ENCODE results near the gene DOK5.

DOK5 gene

DNA sequence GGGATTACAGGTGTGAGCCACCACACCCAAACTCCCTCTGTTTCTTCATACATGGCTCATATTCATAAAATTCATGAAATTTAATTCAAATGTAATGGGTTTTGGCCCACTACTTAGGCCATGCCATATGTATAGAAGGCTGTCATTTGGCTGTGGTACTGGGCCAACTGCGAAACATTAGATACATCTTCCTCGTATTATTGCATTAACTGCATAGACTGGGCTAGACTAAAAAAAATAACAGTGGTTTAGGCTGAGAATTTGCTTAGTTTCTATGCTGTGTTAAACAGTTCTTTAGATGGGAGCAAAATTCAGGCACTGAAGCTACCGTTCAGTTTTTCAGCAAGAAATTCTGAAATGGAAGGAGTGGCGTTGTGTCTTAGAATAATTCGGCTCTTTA is 133.6 kb downstream of the DOK5 start:
- no peaks in the 10 kb centered on the region for H3K9me3 ChIP-seq (ENCODE audit: control insufficient read depth, low read length)
- H3K9ac ChIP-seq (ENCODE audit: low read length), result no peak overlapping the region
- no peaks in the 10 kb centered on the region for H3K27me3 ChIP-seq (ENCODE audit: control insufficient read depth, insufficient read depth, low read length)
- no peak overlapping the region for H3K4me3 ChIP-seq (ENCODE audit: low read length)
- no peaks in the 10 kb centered on the region for H3K4me1 ChIP-seq (ENCODE audit: control insufficient read depth, insufficient read depth, low read length)
- no peaks in the 10 kb centered on the region for H3K36me3 ChIP-seq (ENCODE audit: control insufficient read depth, insufficient read depth, low read length)

DNA sequence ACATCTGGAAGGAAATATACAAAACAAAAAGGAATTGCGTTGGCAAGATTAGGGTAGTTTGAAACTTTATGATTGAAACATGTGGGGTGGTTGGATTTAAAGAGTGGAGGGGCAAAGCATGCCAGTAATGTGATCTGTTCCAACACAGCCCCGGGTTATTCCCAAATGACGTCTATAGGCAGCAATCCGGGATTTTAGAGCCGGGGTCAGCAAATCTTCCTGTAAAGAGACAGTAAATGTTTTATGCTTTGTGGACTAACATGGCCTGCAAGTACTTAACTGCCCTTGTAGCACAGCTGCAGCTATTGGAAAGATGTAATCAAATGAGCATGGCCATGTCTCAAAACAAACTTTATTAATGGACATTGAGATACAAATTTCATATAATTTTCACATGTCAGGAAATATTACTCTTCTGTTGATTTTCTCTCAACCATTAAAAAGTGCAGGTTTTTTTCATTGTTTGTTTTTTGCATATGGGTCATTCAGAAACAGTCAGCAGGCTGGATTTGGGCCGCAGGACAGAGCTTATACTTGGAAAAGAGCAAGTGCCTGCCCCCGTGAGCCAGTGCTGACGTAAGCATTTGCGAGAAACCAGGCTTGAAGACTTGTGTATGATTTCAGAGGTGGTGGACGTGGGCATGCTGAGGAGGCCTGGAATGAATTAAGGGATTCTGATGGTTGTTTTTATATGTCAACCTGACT is 136.5 kb downstream of the DOK5 start:
- H3K27me3 ChIP-seq (ENCODE audit: control insufficient read depth, insufficient read depth, low read length), result no peaks in the 10 kb centered on the region
- no peak overlapping the region for H3K9ac ChIP-seq (ENCODE audit: low read length)
- H3K4me1 ChIP-seq (ENCODE audit: control insufficient read depth, insufficient read depth, low read length), result no peaks in the 10 kb centered on the region
- no peaks in the 10 kb centered on the region for H3K9me3 ChIP-seq (ENCODE audit: control insufficient read depth, low read length)
- no peak overlapping the region for H3K4me3 ChIP-seq (ENCODE audit: low read length)
- H3K36me3 ChIP-seq (ENCODE audit: control insufficient read depth, insufficient read depth, low read length), result no peaks in the 10 kb centered on the region

DNA sequence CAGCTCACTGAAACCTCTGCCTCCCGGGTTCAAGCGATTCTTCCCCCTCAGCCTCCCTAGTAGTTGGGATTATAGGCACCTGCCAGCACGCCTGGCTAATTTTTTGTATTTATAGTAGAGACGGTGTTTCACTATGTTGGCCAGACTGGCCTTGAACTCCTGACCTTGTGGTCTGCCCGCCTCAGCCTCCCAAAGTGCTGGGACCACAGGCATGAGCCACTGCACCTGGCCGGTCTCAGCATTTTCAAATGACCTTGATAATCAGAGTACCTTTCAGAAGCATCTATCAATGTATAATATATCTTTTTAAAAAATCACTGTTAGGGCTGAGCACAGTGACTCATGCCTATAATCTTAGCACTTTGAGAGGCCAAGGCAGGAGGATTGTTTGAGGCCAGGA is 143.0 kb downstream of the DOK5 start:
- H3K9ac ChIP-seq (ENCODE audit: low read length), result no peak overlapping the region
- H3K9me3 ChIP-seq (ENCODE audit: control insufficient read depth, low read length), result no peaks in the 10 kb centered on the region
- H3K36me3 ChIP-seq (ENCODE audit: control insufficient read depth, insufficient read depth, low read length), result no peaks in the 10 kb centered on the region
- H3K27me3 ChIP-seq (ENCODE audit: control insufficient read depth, insufficient read depth, low read length), result no peaks in the 10 kb centered on the region
- H3K4me1 ChIP-seq (ENCODE audit: control insufficient read depth, insufficient read depth, low read length), result no peaks in the 10 kb centered on the region
- H3K4me3 ChIP-seq (ENCODE audit: low read length), result no peak overlapping the region

DNA sequence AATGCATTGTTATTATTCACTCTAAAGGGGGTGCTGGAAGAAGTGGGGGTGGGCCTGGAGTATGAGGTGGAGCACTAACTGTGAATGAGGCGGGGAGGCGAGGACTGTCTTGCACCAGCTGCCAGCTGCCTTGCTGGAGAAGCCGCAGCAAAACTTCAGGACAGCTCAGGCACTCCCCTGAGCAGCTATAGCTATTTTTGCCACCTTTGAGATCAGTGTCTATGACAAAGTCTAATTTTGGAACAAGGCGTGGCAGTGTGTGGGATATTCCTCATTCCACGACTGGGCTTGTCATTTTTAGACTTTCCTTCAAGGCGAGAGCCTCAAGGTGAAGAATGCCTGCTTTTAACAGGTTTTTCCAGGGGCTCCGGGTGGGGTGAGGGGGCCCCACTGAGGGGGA is 143.8 kb downstream of the DOK5 start:
- no peaks in the 10 kb centered on the region for H3K27me3 ChIP-seq (ENCODE audit: control insufficient read depth, insufficient read depth, low read length)
- H3K9me3 ChIP-seq (ENCODE audit: control insufficient read depth, low read length), result no peaks in the 10 kb centered on the region
- no peak overlapping the region for H3K4me3 ChIP-seq (ENCODE audit: low read length)
- H3K9ac ChIP-seq (ENCODE audit: low read length), result no peak overlapping the region
- no peaks in the 10 kb centered on the region for H3K36me3 ChIP-seq (ENCODE audit: control insufficient read depth, insufficient read depth, low read length)
- no peaks in the 10 kb centered on the region for H3K4me1 ChIP-seq (ENCODE audit: control insufficient read depth, insufficient read depth, low read length)

DNA sequence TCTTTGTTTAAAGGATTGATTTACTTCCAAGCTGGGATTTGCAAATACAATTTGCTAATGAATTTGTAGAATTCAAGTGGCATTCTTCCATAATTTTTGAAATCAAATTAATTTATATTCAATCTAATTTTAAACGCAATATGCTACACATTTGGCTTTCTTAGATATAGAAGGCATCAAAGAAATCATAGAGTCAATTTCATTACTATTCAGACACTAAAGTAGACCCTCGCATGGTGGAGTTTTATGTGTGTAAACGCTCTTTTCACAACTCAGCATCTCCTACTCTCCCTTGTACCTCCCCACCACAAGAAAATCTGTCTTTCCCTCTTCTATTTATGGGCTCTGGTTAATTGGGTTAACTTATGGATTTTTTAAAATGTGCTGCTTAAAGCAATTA is 144.3 kb downstream of the DOK5 start:
- Histone ChIP-seq H3K36me3 (ENCODE audit: control insufficient read depth, insufficient read depth, low read length) (no peaks in the 10 kb centered on the region), H3K27me3 (ENCODE audit: control insufficient read depth, insufficient read depth, low read length) (no peaks in the 10 kb centered on the region), H3K4me3 (ENCODE audit: low read length) (no peak overlapping the region), H3K9me3 (ENCODE audit: control insufficient read depth, low read length) (no peaks in the 10 kb centered on the region), H3K4me1 (ENCODE audit: control insufficient read depth, insufficient read depth, low read length) (no peaks in the 10 kb centered on the region), H3K9ac (ENCODE audit: low read length) (no peak overlapping the region)

DNA sequence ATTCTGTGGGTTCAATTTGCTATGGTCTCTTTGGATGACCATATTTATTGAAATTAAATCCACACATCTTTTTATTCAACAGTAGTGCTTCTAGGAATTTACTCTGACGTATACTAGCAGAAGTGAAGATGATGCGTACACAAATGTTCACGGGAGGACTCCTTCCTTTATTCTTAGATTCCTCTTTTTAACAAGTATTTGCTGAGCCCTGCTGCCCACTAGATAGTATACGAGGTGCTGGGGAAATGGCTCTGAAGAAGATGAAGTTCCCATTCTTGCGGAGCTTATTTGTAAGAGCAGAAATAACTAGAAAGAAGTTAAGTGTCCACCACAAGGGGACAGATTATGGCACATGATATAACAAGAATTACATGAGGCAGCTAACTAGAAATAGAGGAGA is 145.2 kb downstream of the DOK5 start:
- Histone ChIP-seq H3K36me3 (ENCODE audit: control insufficient read depth, insufficient read depth, low read length) (no peaks in the 10 kb centered on the region), H3K4me3 (ENCODE audit: low read length) (no peak overlapping the region), H3K9me3 (ENCODE audit: control insufficient read depth, low read length) (no peaks in the 10 kb centered on the region), H3K4me1 (ENCODE audit: control insufficient read depth, insufficient read depth, low read length) (no peaks in the 10 kb centered on the region), H3K9ac (ENCODE audit: low read length) (no peak overlapping the region), H3K27me3 (ENCODE audit: control insufficient read depth, insufficient read depth, low read length) (no peaks in the 10 kb centered on the region)

DNA sequence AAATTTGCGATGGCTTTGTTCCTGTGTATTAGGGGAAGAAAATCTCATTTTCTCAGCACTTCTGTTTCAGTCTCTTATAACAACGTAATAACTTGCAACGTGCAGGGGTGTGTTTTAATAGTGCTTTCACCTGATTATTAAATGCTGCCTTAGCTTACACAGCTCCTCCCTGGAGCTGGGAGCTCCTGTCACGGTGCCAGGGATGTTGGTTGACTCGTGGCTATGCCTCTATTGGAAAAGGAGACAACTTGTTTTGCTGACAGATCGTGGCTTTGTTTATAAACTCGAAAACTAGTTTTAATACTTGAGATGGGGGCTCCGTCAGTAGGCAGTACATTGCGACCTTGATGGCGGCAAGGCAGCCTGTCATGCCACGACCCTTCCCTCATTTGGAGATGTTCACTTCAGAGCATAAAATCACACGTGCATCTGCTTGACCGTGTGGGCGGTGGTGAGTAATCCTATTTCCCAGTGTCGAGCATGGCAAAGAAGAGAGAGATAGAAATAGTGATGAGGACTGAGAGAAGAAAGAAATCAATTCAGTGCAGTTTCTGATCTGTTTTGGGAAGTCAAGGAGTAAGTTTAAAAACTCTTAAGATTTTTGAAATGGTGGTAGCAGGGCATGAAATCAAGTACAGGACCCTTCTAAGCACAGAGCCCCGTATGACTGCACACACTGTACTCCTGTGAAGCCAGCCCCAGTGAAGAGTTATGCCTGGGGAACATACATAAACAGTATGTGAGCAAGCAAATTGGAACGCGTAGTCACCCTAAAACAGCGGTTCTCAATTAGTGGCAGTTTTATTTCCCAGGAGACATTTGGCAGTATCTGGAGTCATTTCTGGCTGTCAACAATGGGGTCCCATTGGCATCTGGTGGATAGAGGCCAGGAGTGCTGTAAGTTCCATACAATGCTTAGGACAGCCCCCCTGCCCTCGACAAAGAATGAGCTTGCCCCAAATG is 147.2 kb downstream of the DOK5 start:
- Histone ChIP-seq H3K9me3 (ENCODE audit: control insufficient read depth, low read length) (no peaks in the 10 kb centered on the region), H3K27me3 (ENCODE audit: control insufficient read depth, insufficient read depth, low read length) (no peaks in the 10 kb centered on the region), H3K36me3 (ENCODE audit: control insufficient read depth, insufficient read depth, low read length) (no peaks in the 10 kb centered on the region), H3K4me1 (ENCODE audit: control insufficient read depth, insufficient read depth, low read length) (no peaks in the 10 kb centered on the region), H3K4me3 (ENCODE audit: low read length) (no peak overlapping the region), H3K9ac (ENCODE audit: low read length) (no peak overlapping the region)

DNA sequence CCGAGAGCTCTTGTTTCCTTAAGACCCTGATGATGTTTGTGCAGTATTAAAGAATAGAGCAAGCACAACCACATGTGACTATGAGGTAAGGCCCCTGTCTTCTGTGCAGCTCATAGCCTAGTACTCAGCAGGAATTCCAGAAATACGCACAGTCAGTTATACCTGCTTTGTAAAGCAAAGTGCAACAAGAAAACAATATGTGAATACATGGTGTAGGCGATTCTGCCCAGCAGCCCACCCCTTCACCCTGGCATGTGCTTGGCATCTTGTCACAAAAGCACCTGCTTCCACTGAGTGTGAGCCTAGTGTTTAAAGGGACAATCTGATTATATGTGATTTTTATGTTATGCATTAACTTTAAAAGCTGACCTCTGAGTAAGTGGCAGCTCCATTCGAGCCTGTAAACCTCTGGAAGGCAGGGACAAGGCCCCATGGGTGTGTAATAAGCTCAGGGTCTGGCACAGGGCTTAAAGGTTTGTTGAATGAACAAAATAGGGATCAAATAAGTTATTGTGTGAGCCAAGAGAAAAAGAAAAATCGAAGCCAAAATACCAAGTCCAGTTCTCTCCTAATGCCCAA is 148.7 kb downstream of the DOK5 start:
- Histone ChIP-seq H3K4me3 (ENCODE audit: low read length) (no peak overlapping the region), H3K4me1 (ENCODE audit: control insufficient read depth, insufficient read depth, low read length) (no peaks in the 10 kb centered on the region), H3K9me3 (ENCODE audit: control insufficient read depth, low read length) (no peaks in the 10 kb centered on the region), H3K27me3 (ENCODE audit: control insufficient read depth, insufficient read depth, low read length) (no peaks in the 10 kb centered on the region), H3K9ac (ENCODE audit: low read length) (no peak overlapping the region), H3K36me3 (ENCODE audit: control insufficient read depth, insufficient read depth, low read length) (no peaks in the 10 kb centered on the region)

DNA sequence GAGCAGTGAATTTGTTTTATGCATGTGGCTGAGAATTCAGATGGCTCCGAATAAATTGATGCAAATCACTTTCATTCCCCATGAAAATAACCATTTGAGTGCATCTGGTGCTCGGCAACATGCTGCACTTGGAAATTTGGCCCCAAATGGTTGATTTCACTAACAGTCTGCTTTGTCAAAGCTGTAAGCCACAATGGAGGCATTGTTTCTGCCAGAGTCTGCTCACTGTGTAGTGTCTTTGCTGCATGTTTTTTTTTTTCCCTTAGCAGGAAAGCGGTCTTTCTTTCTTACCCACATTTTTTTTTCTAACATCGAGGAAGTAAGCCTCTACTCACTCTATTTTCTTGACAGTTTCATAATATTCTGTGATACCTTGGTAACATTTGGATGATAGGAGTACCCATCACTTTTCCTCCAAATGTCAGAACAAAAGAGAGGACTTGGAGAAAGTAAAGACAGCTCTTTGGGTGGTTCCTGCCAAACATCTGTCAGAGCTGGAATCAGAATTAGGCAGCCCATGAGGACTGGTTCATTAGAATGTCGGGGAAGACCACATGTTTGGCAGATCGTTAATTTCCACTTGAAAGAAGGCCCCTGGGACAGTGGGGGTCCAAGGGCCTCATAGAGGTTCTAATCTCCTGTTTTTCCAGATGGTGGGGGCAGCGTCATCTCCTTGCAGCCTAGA is 149.5 kb downstream of the DOK5 start:
- Histone ChIP-seq H3K27me3 (ENCODE audit: control insufficient read depth, insufficient read depth, low read length) (no peaks in the 10 kb centered on the region), H3K4me3 (ENCODE audit: low read length) (no peak overlapping the region), H3K9ac (ENCODE audit: low read length) (no peak overlapping the region), H3K4me1 (ENCODE audit: control insufficient read depth, insufficient read depth, low read length) (no peaks in the 10 kb centered on the region), H3K9me3 (ENCODE audit: control insufficient read depth, low read length) (no peaks in the 10 kb centered on the region), H3K36me3 (ENCODE audit: control insufficient read depth, insufficient read depth, low read length) (no peaks in the 10 kb centered on the region)

DNA sequence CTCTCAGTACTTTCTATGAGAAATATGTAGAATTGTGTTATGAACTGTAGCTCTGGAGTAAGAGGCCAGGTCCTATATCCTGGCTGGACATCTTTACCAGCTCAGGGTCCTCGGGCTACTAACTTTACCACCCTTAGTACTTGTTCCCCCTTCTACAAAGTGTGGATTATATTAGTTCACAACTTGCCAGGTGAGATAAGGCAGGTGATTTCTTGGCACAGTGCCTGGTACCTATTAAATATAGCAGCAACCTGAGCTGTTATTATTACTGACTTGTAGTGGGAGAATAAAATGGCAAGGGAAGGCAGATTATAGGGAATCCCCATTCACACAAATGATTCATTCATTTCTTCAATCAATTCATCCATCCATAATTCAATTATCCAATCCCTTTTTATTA is 150.1 kb downstream of the DOK5 start:
- Histone ChIP-seq H3K36me3 (ENCODE audit: control insufficient read depth, insufficient read depth, low read length) (no peaks in the 10 kb centered on the region), H3K9ac (ENCODE audit: low read length) (no peak overlapping the region), H3K9me3 (ENCODE audit: control insufficient read depth, low read length) (no peaks in the 10 kb centered on the region), H3K27me3 (ENCODE audit: control insufficient read depth, insufficient read depth, low read length) (no peaks in the 10 kb centered on the region), H3K4me1 (ENCODE audit: control insufficient read depth, insufficient read depth, low read length) (no peaks in the 10 kb centered on the region), H3K4me3 (ENCODE audit: low read length) (no peak overlapping the region)

DNA sequence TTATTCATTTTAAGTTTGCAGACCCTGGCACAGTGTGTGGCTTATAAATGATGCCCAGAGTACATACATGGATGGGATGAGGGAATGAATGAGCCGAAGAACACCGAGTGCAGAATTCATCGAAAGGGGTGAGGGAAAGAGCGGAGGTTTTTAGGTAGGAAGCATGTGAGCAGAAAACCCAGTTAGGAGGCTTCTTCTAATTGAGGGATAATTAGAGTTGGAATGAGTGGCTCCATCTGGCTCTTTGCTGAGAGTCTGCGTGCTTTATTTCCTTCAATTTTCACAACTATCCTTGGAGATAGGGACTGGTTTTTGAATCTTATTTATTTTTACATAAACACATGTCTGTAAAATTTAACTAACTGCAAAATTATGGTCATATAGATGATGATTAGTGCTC is 150.7 kb downstream of the DOK5 start:
- Histone ChIP-seq H3K9ac (ENCODE audit: low read length) (no peak overlapping the region), H3K4me3 (ENCODE audit: low read length) (no peak overlapping the region)

DNA sequence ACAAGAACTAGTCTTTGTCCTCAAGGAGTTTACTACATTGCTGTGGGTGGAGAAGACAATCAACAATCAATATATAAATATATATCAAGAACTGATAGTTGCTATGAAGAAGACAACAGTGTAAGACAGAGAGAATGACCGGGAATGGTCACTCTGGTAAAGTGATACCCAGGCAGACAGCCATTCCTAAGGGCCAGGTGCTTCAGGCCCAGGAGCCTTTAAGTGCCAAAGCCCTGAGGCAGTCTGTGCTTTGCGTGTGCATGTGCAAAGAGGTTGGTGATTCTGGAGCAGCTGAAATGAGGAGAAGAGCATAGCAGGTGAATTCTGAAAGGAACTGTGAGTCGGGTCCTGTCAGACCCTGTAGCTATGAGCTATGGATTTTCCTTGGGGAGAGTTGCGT is 154.2 kb downstream of the DOK5 start:
- Histone ChIP-seq H3K9ac (ENCODE audit: low read length) (no peak overlapping the region), H3K4me1 (ENCODE audit: control insufficient read depth, insufficient read depth, low read length) (no peaks in the 10 kb centered on the region), H3K4me3 (ENCODE audit: low read length) (no peak overlapping the region), H3K9me3 (ENCODE audit: control insufficient read depth, low read length) (no peaks in the 10 kb centered on the region), H3K36me3 (ENCODE audit: control insufficient read depth, insufficient read depth, low read length) (no peaks in the 10 kb centered on the region), H3K27me3 (ENCODE audit: control insufficient read depth, insufficient read depth, low read length) (no peaks in the 10 kb centered on the region)

More for the DNA sequence above, 150.7 kb downstream of the DOK5 start:
- H3K9me3 ChIP-seq (ENCODE audit: control insufficient read depth, low read length), result no peaks in the 10 kb centered on the region
- H3K4me1 ChIP-seq (ENCODE audit: control insufficient read depth, insufficient read depth, low read length), result no peaks in the 10 kb centered on the region
- no peaks in the 10 kb centered on the region for H3K36me3 ChIP-seq (ENCODE audit: control insufficient read depth, insufficient read depth, low read length)
- H3K27me3 ChIP-seq (ENCODE audit: control insufficient read depth, insufficient read depth, low read length), result no peaks in the 10 kb centered on the region

Measured in mucosa of stomach (tissue), 1 donor.